ENCODE measurements around the gene TMEM258.

- peak in 1 of 5 experiments; percentile 8 for TF ChIP-seq CTCF (IDR thresholded peaks at IDR 0.05)
- TF ChIP-seq POLR2AphosphoS5 (IDR thresholded peaks at IDR 0.05), result peak in 1 of 3 donors; percentile 24
- no peak for TF ChIP-seq POLR2A (IDR thresholded peaks at IDR 0.05)
- no peak for TF ChIP-seq EP300 (IDR thresholded peaks at IDR 0.05; ENCODE audit: low read depth)
Measured at GRCh38 chr11:61815790-61816735, 23.7 kb upstream of the TMEM258 start.

Measured in transverse colon (tissue), 4 donors.